Skeletal muscle satellite cell (primary cell): Measurements from ENCODE around the gene AGXT2.

Source experiments
- H3K27me3 ChIP-seq: 2 replicates; pipeline ENCODE4 v1.7.0; 2013; ENCODE audit warnings: low read length; ENCODE audit not compliant: control insufficient read depth, insufficient read depth
- H3K36me3 ChIP-seq: 2 replicates; pipeline ENCODE4 v1.7.0; 2013; ENCODE audit warnings: mild to moderate bottlenecking, control low read depth, low read length; ENCODE audit not compliant: insufficient read depth
- H3K4me1 ChIP-seq: 2 replicates; pipeline ENCODE4 v1.7.0; 2013; ENCODE audit warnings: low read length; ENCODE audit not compliant: control insufficient read depth, insufficient read depth
- H3K4me2 ChIP-seq: 2 replicates; pipeline ENCODE4 v1.7.0; 2013; ENCODE audit warnings: mild to moderate bottlenecking, low read length
- H3K4me3 ChIP-seq: 2 replicates; pipeline ENCODE4 v1.7.0; 2013; ENCODE audit warnings: low read length
- H3K9ac ChIP-seq: 2 replicates; pipeline ENCODE4 v1.7.0; 2013; ENCODE audit warnings: mild to moderate bottlenecking, low read depth, low read length, moderate library complexity
- H3K9me3 ChIP-seq: replicated peaks from 2 replicates; pipeline ENCODE4 v1.7.0; 2013; ENCODE audit warnings: mild to moderate bottlenecking, control low read depth, low read length

Gene AGXT2

GRCh38 chr5:35031276-35031675 lies 16.5 kb downstream of the AGXT2 start:
- Histone ChIP-seq H3K4me2 (no peak overlapping the region), H3K9ac (no peak overlapping the region), H3K27me3 (peaks cover 16% of the 10 kb centered on the region), H3K9me3 (no peaks in the 10 kb centered on the region), H3K4me1 (peaks cover 9% of the 10 kb centered on the region), H3K4me3 (no peak overlapping the region), H3K36me3 (no peaks in the 10 kb centered on the region)

DNA sequence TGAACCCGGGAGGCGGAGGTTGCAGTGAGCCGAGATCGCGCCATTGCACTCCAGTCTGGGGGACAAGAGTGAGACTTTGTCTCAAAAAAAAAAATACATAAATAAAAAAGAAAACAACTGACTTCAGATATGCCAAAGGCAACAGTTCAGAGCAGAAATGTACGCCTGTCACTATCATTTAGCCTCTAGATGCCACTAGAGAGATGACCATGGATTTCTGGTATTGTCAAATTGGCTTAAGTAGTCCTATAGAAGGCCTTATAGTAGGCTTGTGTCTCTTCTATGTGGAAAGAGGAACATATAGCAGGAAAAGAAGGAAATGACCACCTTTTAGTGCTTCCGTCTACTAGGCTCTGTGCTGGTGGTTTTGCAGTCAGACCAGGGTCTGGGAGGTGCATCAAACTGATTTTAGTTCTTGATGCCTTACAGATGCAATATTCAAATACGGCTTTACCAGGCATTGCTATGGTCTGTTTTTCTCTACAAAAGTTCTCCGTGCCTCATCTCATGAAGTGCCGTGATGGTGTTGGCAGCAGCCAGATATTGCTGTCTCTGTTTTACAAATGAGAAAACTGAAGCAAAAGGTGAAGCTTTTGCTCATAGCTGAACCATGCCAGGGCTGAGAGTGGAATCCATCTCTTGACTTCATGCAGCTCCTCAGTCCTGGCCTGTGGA lies 17.2 kb downstream of the AGXT2 start:
- H3K4me1 ChIP-seq, result peaks cover 9% of the 10 kb centered on the region
- peaks cover 15% of the 10 kb centered on the region for H3K27me3 ChIP-seq
- no peak overlapping the region for H3K9ac ChIP-seq
- H3K9me3 ChIP-seq, result no peaks in the 10 kb centered on the region
- no peaks in the 10 kb centered on the region for H3K36me3 ChIP-seq
- no peak overlapping the region for H3K4me3 ChIP-seq
- H3K4me2 ChIP-seq, result no peak overlapping the region

DNA sequence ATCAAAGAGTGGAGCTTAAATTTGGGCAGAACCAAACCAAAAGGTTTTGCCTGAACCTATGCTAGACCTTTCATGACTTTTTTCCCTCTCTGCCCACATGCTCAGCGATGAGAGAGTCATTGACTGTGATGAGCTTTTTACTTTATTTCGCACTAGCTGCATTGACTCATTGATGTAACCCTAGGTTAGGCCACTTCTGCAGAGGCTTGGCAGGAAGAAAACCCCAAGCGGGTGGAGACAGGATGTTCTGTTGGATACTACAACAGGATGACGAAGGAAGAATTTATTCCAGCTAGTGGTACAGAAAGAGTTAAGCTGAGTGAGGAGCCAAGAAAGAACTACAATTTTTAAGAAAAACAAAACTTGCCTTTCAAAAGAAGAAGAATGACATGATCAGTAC lies 18.4 kb downstream of the AGXT2 start:
- H3K4me3 ChIP-seq, result no peak overlapping the region
- H3K27me3 ChIP-seq, result peaks cover 12% of the 10 kb centered on the region
- no peak overlapping the region for H3K4me2 ChIP-seq
- no peaks in the 10 kb centered on the region for H3K36me3 ChIP-seq
- H3K4me1 ChIP-seq, result peaks cover 9% of the 10 kb centered on the region
- H3K9me3 ChIP-seq, result no peaks in the 10 kb centered on the region
- H3K9ac ChIP-seq, result no peak overlapping the region

- Histone ChIP-seq H3K4me3 (no peak overlapping the region), H3K4me2 (no peak overlapping the region), H3K36me3 (no peaks in the 10 kb centered on the region), H3K9ac (no peak overlapping the region), H3K9me3 (no peaks in the 10 kb centered on the region), H3K4me1 (peaks cover 9% of the 10 kb centered on the region), H3K27me3 (peaks cover 11% of the 10 kb centered on the region)
These were observed 20.8 kb downstream of the AGXT2 start for GRCh38 chr5:35026941-35027340.

- Histone ChIP-seq H3K9me3 (no peaks in the 10 kb centered on the region), H3K4me3 (no peak overlapping the region), H3K4me2 (no peak overlapping the region), H3K9ac (no peak overlapping the region), H3K4me1 (peaks cover 9% of the 10 kb centered on the region), H3K36me3 (no peaks in the 10 kb centered on the region), H3K27me3 (peaks cover 11% of the 10 kb centered on the region)
These were observed 21.4 kb downstream of the AGXT2 start for GRCh38 chr5:35026280-35026840.

GRCh38 chr5:35024911-35025510 lies 22.7 kb downstream of the AGXT2 start:
- H3K4me1 ChIP-seq, result peaks cover 9% of the 10 kb centered on the region
- H3K4me2 ChIP-seq, result no peak overlapping the region
- no peaks in the 10 kb centered on the region for H3K36me3 ChIP-seq
- H3K4me3 ChIP-seq, result no peak overlapping the region
- H3K27me3 ChIP-seq, result peaks cover 11% of the 10 kb centered on the region
- H3K9ac ChIP-seq, result no peak overlapping the region
- no peaks in the 10 kb centered on the region for H3K9me3 ChIP-seq

GRCh38 chr5:35023391-35024178 lies 24.2 kb downstream of the AGXT2 start:
- Histone ChIP-seq H3K27me3 (peaks cover 11% of the 10 kb centered on the region), H3K9ac (no peak overlapping the region), H3K4me1 (no peaks in the 10 kb centered on the region), H3K4me3 (no peak overlapping the region), H3K9me3 (no peaks in the 10 kb centered on the region), H3K36me3 (no peaks in the 10 kb centered on the region), H3K4me2 (no peak overlapping the region)

DNA sequence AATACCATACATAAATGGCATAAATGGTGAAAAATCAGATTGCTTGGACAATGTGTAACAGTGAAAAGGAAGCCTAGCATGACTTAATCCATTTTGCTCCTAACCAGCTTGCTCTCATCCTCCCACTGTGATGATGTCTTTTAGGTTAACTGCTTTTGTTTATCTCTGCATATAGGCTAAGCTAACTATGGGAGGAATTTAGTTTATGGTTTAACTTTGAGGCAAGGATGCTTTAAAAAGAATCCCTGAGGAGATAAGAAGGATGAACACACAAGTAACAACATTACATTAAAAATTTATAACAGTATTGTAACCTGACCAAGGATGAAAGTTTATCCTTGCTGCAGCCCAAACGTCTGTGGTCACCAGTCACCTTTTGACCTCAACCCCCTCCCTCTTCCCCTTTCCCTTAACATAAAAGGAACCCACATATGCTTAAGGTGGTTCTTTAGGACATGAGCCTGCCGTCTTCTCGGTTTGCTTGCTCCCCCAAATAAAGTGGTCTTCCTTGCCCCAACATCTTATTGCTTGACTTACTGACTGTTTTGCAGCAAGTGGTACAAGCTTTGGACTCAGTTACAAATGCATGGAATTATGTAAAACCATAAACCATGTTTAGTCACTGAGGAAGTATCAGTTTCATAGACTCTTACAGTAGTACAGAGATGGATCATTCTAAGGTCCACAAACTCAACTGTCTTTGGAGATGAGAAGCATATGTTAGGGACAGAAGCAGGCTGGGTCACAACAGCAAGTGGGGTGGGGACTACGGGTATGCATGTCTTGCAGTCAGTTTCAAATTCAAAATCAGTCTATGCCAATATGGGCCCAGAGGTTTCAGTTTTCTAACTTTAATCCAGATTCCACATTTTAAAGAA lies 31.3 kb downstream of the AGXT2 start:
- Histone ChIP-seq H3K4me1 (no peaks in the 10 kb centered on the region), H3K9me3 (no peaks in the 10 kb centered on the region), H3K4me3 (no peak overlapping the region), H3K27me3 (peaks cover 12% of the 10 kb centered on the region), H3K36me3 (no peaks in the 10 kb centered on the region), H3K4me2 (no peak overlapping the region), H3K9ac (no peak overlapping the region)

- no peak overlapping the region for H3K9ac ChIP-seq
- no peaks in the 10 kb centered on the region for H3K9me3 ChIP-seq
- H3K27me3 ChIP-seq, result peaks cover 12% of the 10 kb centered on the region
- H3K4me1 ChIP-seq, result no peaks in the 10 kb centered on the region
- H3K4me3 ChIP-seq, result no peak overlapping the region
- H3K4me2 ChIP-seq, result no peak overlapping the region
- H3K36me3 ChIP-seq, result no peaks in the 10 kb centered on the region
These were observed 32.7 kb downstream of the AGXT2 start for GRCh38 chr5:35015063-35015462.

GRCh38 chr5:35012796-35013195 lies 35.0 kb downstream of the AGXT2 start:
- no peaks in the 10 kb centered on the region for H3K36me3 ChIP-seq
- peaks cover 24% of the 10 kb centered on the region for H3K27me3 ChIP-seq
- no peak overlapping the region for H3K4me2 ChIP-seq
- no peaks in the 10 kb centered on the region for H3K4me1 ChIP-seq
- no peaks in the 10 kb centered on the region for H3K9me3 ChIP-seq
- no peak overlapping the region for H3K9ac ChIP-seq
- no peak overlapping the region for H3K4me3 ChIP-seq

DNA sequence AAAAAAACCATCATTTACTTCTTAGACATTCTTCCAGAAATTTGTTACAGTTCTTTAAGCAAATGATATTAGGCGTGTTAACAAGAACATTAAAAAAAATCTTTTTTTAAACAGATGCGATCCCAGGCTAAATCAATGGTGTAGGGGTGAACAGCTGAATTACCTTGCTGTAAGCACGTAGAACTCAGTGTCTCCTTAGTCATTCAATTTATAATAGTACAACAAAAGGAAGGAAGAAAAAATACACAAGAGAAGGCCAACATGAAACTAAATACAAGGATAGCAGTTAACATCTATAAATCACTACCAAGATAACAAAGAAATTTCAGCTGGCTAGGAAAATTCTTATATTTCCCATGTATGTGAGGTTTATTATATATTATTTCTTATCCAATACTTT lies 35.4 kb downstream of the AGXT2 start:
- Histone ChIP-seq H3K4me2 (no peak overlapping the region), H3K4me1 (no peaks in the 10 kb centered on the region), H3K9ac (no peak overlapping the region), H3K36me3 (no peaks in the 10 kb centered on the region), H3K27me3 (peaks cover 28% of the 10 kb centered on the region), H3K9me3 (no peaks in the 10 kb centered on the region), H3K4me3 (no peak overlapping the region)
